Fibroblast of lung (primary cell): Measurements from ENCODE around the gene RAB36. TPM values are rescaled to one million over a fixed set of nuclear protein-coding genes. Genes with fewer than 3 reads are reported as not detected.

ENCODE experiments used
- DNase-seq, 2 donors: peaks; one replicate each; pipeline versions ENCODE4 v3.0.0 to v3.0.0-alpha.2; 2010; ENCODE audit warnings: low read depth in 2 of 2
- H2AFZ ChIP-seq: 2 replicates; pipeline ENCODE4 v1.5.1; 2012; ENCODE audit warnings: low read length, control low read depth, inconsistent platforms
- H3K27ac ChIP-seq: 2 replicates; pipeline ENCODE4 v1.5.1; 2011; ENCODE audit warnings: low read length, control low read depth; ENCODE audit not compliant: insufficient read depth
- H3K27me3 ChIP-seq: 2 replicates; pipeline ENCODE4 v1.5.1; 2011; ENCODE audit warnings: mild to moderate bottlenecking, low read length; ENCODE audit not compliant: control insufficient read depth, insufficient read depth
- H3K36me3 ChIP-seq: 2 replicates; pipeline ENCODE4 v1.5.1; 2011; ENCODE audit warnings: low read length; ENCODE audit not compliant: control insufficient read depth, insufficient read depth
- H3K4me1 ChIP-seq: 2 replicates; pipeline ENCODE4 v1.5.1; 2011; ENCODE audit warnings: low read length; ENCODE audit not compliant: control insufficient read depth, insufficient read depth; ENCODE audit errors: extremely low read depth
- H3K4me2 ChIP-seq: 2 replicates; pipeline ENCODE4 v1.5.1; 2011; ENCODE audit warnings: low read length, control low read depth; ENCODE audit not compliant: insufficient read depth; ENCODE audit errors: extremely low read depth
- H3K4me3 ChIP-seq, 4 experiments: fragments of 200-600 bp in 1 of 4; sonication (generic) in 1 of 4; replicated peaks in 1 of 4; 2 replicates each; pipeline ENCODE4 v1.5.1; 2011 to 2016; ENCODE audit warnings: low read length in 4 of 4, low read depth in 3 of 4, mild to moderate bottlenecking in 3 of 4, control low read depth in 2 of 4, inconsistent platforms in 1 of 4, mixed read lengths in 1 of 4; ENCODE audit not compliant: insufficient read depth in 1 of 4; ENCODE audit errors: control extremely low read depth in 1 of 4
- H3K79me2 ChIP-seq: 2 replicates; pipeline ENCODE4 v1.5.1; 2012; ENCODE audit warnings: mild to moderate bottlenecking, low read length, inconsistent platforms; ENCODE audit not compliant: control insufficient read depth, insufficient read depth
- H3K9ac ChIP-seq: 2 replicates; pipeline ENCODE4 v1.5.1; 2011; ENCODE audit warnings: mild to moderate bottlenecking, low read length, control low read depth; ENCODE audit not compliant: insufficient read depth
- H3K9me3 ChIP-seq: 2 replicates; pipeline ENCODE4 v1.5.1; 2012; ENCODE audit warnings: low read depth, low read length; ENCODE audit not compliant: control insufficient read depth, insufficient read depth
- H4K20me1 ChIP-seq: 2 replicates; pipeline ENCODE4 v1.5.1; 2011; ENCODE audit warnings: low read length; ENCODE audit not compliant: control insufficient read depth, insufficient read depth; ENCODE audit errors: extremely low read depth
- EZH2 ChIP-seq: IDR thresholded peaks from 2 replicates; pipeline ENCODE4 v1.5.1; 2012; ENCODE audit warnings: low read length, control low read depth, mild to moderate bottlenecking; ENCODE audit errors: missing control alignments
- polyA plus RNA-seq, 2 donors: library from polyadenylated mRNA; depleted of rRNA in 1 of 2; stranded (reverse) in 1 of 2; unstranded in 1 of 2; fragments of >200 nt; gene quantifications; 2 replicates each; pipeline ENCODE4 v1.2.1, GENCODE V29; 2011 to 2012; ENCODE audit warnings: missing spikeins in 1 of 2
- total RNA-seq: library from RNA; depleted of rRNA; stranded (reverse); fragments of >200 nt; gene quantifications from 2 replicates; pipeline ENCODE4 v1.2.1, GENCODE V29; 2014
- TF ChIP-seq, protein P1 (sequence below), 2 donors: IDR thresholded peaks in 1 of 2; conservative IDR thresholded peaks in 1 of 2; 1 replicate in 1 of 2; 2 replicates in 1 of 2; pipeline ENCODE4 v1.5.1; 2011 to 2012; ENCODE audit warnings: low read length in 2 of 2, control low read depth in 1 of 2, inconsistent platforms in 1 of 2, low read depth in 1 of 2, mild to moderate bottlenecking in 1 of 2

Gene RAB36
- total and polyA plus RNA-seq, 2 donors (not counting 1 experiment from before 2014, with no cell fraction given): 2.5 to 3.7 TPM

DNA sequence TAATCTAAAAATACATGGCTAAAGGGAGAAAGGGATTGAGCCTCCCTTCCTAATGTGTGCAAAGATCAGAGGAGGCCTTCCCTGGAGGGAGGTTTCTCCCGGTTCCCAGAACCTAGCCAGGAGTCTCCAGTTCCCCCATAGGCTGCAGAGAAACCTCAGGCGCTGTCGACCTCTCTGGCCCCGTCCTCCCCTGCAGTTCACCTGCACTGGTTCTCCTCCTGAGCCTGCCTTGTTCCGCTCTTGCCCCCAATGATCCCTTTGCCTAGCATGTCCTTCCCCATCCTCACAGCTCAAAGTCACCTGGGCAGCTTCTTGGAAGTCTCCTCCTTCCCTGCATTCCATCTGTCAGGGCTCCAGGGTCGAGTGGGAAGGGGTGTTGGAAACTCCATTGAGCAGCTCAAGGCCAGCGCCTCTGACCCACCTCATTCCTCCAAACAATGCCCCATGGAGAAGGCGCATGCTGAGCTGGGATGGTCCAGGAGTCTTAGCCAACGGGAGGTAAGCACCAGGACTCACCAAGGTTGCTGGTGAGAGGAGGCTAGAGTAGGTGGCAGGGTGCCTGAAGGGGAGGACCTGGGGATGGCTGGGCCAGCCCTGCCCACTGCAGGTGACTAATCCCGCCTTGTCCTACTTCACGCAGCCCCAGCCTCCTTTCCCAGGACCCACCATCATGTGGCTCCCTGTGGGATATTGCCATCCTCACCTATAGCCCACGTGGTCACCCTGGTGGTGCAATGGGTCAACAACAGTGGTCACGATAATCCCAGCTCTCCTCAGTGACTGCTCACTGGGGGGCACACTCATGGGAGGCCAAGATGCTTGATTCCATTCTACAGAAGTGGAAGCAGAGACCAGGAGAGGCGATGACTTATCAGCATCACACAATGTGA lies 18.9 kb upstream of the RAB36 start:
- TF ChIP-seq EZH2: no peak
- TF ChIP-seq, protein P1, sequence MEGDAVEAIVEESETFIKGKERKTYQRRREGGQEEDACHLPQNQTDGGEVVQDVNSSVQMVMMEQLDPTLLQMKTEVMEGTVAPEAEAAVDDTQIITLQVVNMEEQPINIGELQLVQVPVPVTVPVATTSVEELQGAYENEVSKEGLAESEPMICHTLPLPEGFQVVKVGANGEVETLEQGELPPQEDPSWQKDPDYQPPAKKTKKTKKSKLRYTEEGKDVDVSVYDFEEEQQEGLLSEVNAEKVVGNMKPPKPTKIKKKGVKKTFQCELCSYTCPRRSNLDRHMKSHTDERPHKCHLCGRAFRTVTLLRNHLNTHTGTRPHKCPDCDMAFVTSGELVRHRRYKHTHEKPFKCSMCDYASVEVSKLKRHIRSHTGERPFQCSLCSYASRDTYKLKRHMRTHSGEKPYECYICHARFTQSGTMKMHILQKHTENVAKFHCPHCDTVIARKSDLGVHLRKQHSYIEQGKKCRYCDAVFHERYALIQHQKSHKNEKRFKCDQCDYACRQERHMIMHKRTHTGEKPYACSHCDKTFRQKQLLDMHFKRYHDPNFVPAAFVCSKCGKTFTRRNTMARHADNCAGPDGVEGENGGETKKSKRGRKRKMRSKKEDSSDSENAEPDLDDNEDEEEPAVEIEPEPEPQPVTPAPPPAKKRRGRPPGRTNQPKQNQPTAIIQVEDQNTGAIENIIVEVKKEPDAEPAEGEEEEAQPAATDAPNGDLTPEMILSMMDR (conservative IDR thresholded peaks at IDR 0.05 in 1 of 2, IDR thresholded peaks at IDR 0.05 in 1 of 2; ENCODE audit: low read depth in 1 of 2, low read length in 2 of 2): no peak
- no peak for DNase-seq
- H3K9ac ChIP-seq: no peak overlapping the region
- no peaks in the 10 kb centered on the region for H3K36me3 ChIP-seq
- H4K20me1 ChIP-seq: no peaks in the 10 kb centered on the region
- no peaks in the 10 kb centered on the region for H3K27me3 ChIP-seq
- H3K4me2 ChIP-seq: no peak overlapping the region
- H2AFZ ChIP-seq: no peak overlapping the region
- H3K4me3 ChIP-seq: no peak overlapping the region
- no peaks in the 10 kb centered on the region for H3K79me2 ChIP-seq
- no peaks in the 10 kb centered on the region for H3K4me1 ChIP-seq
- H3K27ac ChIP-seq: no peak overlapping the region
- no peaks in the 10 kb centered on the region for H3K9me3 ChIP-seq

DNA sequence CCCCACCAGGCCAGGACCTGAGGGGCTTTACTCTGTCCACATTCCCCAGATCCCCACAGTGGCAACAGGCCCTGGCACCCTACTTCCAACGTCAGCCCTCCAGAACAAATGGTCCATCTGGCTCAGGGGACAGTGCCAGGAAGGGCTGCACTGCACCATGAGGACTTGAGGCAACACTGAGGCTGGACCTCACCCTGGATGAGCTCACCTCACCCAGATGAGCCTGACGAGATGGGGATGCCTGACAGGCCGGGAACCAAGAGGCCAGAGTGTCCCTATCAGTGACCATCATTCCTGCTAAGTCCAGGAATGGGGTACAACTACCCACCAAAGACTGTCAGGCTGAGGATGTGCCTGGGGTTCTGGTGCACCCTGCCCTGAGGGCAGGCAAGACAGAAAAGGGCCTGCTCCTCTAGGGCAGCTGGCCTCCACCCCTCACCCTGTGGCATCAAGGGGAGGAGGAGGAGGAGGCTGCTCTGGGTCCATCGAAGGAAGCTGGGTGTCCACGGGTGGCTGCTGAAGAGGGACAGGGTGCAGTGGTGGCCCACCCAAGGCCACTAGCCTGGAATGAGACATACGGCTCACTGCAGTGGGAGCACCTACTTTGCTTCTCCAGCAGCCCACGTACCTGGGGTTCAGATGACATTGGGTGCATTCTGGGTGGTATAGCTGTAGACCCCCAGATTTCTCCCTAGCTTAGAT lies 18.1 kb upstream of the RAB36 start:
- H3K9me3 ChIP-seq: no peaks in the 10 kb centered on the region
- no peak overlapping the region for H2AFZ ChIP-seq
- DNase-seq: no peak
- no peaks in the 10 kb centered on the region for H3K36me3 ChIP-seq
- no peaks in the 10 kb centered on the region for H3K79me2 ChIP-seq
- TF ChIP-seq, protein P1 (conservative IDR thresholded peaks at IDR 0.05 in 1 of 2, IDR thresholded peaks at IDR 0.05 in 1 of 2; ENCODE audit: low read depth in 1 of 2, low read length in 2 of 2): no peak
- no peak for TF ChIP-seq EZH2
- H4K20me1 ChIP-seq: no peaks in the 10 kb centered on the region
- H3K4me2 ChIP-seq: no peak overlapping the region
- no peaks in the 10 kb centered on the region for H3K27me3 ChIP-seq
- H3K4me3 ChIP-seq: no peak overlapping the region
- H3K4me1 ChIP-seq: no peaks in the 10 kb centered on the region
- H3K27ac ChIP-seq: no peak overlapping the region
- H3K9ac ChIP-seq: no peak overlapping the region

DNA sequence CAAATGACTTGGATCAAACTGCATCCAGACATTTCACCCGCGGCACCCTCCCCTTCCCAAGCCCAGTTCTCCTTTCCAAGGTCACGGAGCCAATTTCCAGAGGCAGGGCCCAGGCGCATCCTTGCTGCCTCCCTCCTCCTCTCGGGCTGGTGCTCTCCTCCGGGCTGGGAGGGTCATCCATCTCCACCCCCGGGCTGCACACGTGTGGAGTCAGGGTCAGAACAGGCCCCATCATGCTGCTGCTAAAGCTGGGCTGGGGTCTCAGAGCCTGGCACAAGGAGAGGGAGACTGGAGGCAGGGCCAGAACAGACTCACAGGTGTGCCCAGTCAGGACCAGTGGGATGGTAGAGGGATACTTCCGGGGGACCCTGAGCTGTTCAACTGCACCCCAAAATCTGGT lies 17.5 kb upstream of the RAB36 start:
- no peak overlapping the region for H3K27ac ChIP-seq
- no peak for DNase-seq
- H3K79me2 ChIP-seq: no peaks in the 10 kb centered on the region
- no peak overlapping the region for H3K4me2 ChIP-seq
- H2AFZ ChIP-seq: no peak overlapping the region
- no peaks in the 10 kb centered on the region for H3K36me3 ChIP-seq
- H3K4me3 ChIP-seq: no peak overlapping the region
- no peak overlapping the region for H3K9ac ChIP-seq
- H3K4me1 ChIP-seq: no peaks in the 10 kb centered on the region
- no peaks in the 10 kb centered on the region for H4K20me1 ChIP-seq
- H3K9me3 ChIP-seq: no peaks in the 10 kb centered on the region
- H3K27me3 ChIP-seq: no peaks in the 10 kb centered on the region
- no peak for TF ChIP-seq EZH2
- TF ChIP-seq, protein P1 (conservative IDR thresholded peaks at IDR 0.05 in 1 of 2, IDR thresholded peaks at IDR 0.05 in 1 of 2; ENCODE audit: low read depth in 1 of 2, low read length in 2 of 2): no peak
